Activated CD8-positive, alpha-beta T cell treated with anti-CD3 and anti-CD28 coated beads for 36 hours (primary cell): Measurements from ENCODE around the gene LAMB1. TPM values are rescaled to one million over a fixed set of nuclear protein-coding genes. Genes with fewer than 3 reads are reported as not detected.
"Not testable (repeated sequence)": the region's sequence is repeated elsewhere in the genome, so short reads cannot be mapped to it uniquely, and the experiment has no call there.

Experiments used
- ATAC-seq: fragments of 200-7000 bp; cut with Tn5 transposase; one replicate; pipeline ENCODE4 v1.10.0; 2021; ENCODE audit warnings: mild to moderate bottlenecking, moderate library complexity
- CTCF ChIA-PET: fragments of 350-600 bp; sonication (Branson Sonifier 250); formaldehyde crosslinking; loops from one replicate; lab custom pipeline; 2021; ENCODE audit warnings: antibody characterized with exemption; lab: Charles Lee
- POLR2A ChIA-PET: fragments of 350-600 bp; sonication (Branson Sonifier 250); formaldehyde crosslinking; loops from one replicate; lab custom pipeline; 2021; ENCODE audit warnings: antibody characterized with exemption; lab: Charles Lee
- DNase-seq: peaks from one replicate; pipeline ENCODE4 v3.0.0-alpha.2; 2020
- H3K27ac Mint-ChIP-seq: one replicate; pipeline ENCODE4 v1.8.0; 2021; ENCODE audit warnings: mild to moderate bottlenecking, mixed read lengths
- H3K27me3 Mint-ChIP-seq: one replicate; pipeline ENCODE4 v1.8.0; 2021; ENCODE audit warnings: mixed read lengths
- H3K36me3 Mint-ChIP-seq: one replicate; pipeline ENCODE4 v1.8.0; 2021; ENCODE audit warnings: low read depth, mixed read lengths
- H3K4me1 Mint-ChIP-seq: one replicate; pipeline ENCODE4 v1.8.0; 2021; ENCODE audit warnings: low read depth, mixed read lengths
- H3K4me3 Mint-ChIP-seq: one replicate; pipeline ENCODE4 v1.8.0; 2021; ENCODE audit warnings: mild to moderate bottlenecking, moderate library complexity, mixed read lengths
- H3K9me3 Mint-ChIP-seq: one replicate; pipeline ENCODE4 v1.8.0; 2021; ENCODE audit warnings: mixed read lengths
- CTCF ChIP-seq: fragments of 200-600 bp; IDR thresholded peaks from one replicate; pipeline ENCODE4 v1.8.0; 2022; ENCODE audit warnings: antibody characterized with exemption, mild to moderate bottlenecking
- intact Hi-C: fragments of 100-400 bp; cut with micrococcal nuclease; formaldehyde crosslinking; loops from one replicate; pipeline ENCODE4 v1.10.0; 2022
- total RNA-seq, 2 experiments: library from RNA; stranded (reverse); gene quantifications; one replicate each; pipeline ENCODE4 v1.2.3, GENCODE V29; 2021

LAMB1 gene
- total RNA-seq, 2 experiments from 2014 or later: 0.20 to 0.36 TPM

DNA sequence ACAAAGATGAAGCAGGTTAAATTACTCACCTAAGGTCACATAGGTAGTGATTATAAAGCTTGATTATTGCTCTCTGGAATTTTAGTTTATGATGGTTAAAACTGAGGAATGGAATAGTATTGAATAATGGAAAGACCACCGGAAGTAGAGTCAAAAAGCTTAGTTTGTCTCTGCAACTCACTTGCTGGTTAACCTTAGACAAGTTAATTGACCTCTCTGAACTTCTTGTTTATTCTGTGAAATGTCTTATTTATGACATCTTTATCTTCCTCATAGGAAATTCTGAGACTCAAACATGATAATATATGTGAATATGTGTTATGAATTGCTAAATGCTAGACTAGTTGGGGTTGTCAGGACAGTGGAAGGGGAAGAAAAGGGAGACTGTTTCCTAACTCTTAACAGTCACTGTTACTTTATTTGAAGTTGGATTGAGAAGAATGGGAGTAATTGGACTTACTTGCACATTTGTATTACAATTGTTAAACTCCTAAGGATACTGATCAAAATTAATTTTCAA is 102.4 kb downstream of the LAMB1 start:
- Mint-ChIP-seq H3K27ac (no peak overlapping the region), H3K9me3 (no peaks in the 10 kb centered on the region), H3K27me3 (no peaks in the 10 kb centered on the region), H3K36me3 (peaks cover 39% of the 10 kb centered on the region), H3K4me1 (peaks cover 32% of the 10 kb centered on the region), H3K4me3 (no peak overlapping the region)
- ChIA-PET CTCF (interaction anchor here (1.1 to 1.2 kb wide), 2 partner anchors 10 to 20 kb away, joined by 3 to 4 read pairs; no protein-coding TSS in a partner anchor), POLR2A (interaction anchor here (1.0 kb wide), 1 partner anchor 10 kb away, joined by 5 read pairs; the partner anchor contains the start of gene DLD)
- intact Hi-C loops: no loop called here
- TF ChIP-seq CTCF: no peak
- DNase-seq (no peak), ATAC-seq (no peak)

GRCh38 chr7:107898997-107899594 is 103.9 kb downstream of the LAMB1 start:
- ChIA-PET POLR2A (interaction anchor here (1.1 kb wide), 1 partner anchor 8 kb away, joined by 4 read pairs; the partner anchor contains the start of gene DLD), CTCF (interaction anchor here (1.3 kb wide), 1 partner anchor 10 kb away, joined by 4 read pairs; no protein-coding TSS in a partner anchor)
- intact Hi-C loops: no loop called here
- H3K9me3 Mint-ChIP-seq: no peaks in the 10 kb centered on the region
- peaks cover 46% of the 10 kb centered on the region for H3K4me1 Mint-ChIP-seq
- ATAC-seq: no peak
- H3K27me3 Mint-ChIP-seq: no peaks in the 10 kb centered on the region
- H3K4me3 Mint-ChIP-seq: no peak overlapping the region
- no peak for DNase-seq
- peaks cover 46% of the 10 kb centered on the region for H3K36me3 Mint-ChIP-seq
- no peak for TF ChIP-seq CTCF
- no peak overlapping the region for H3K27ac Mint-ChIP-seq

- H3K9me3 Mint-ChIP-seq, DNase-seq, H3K27me3 Mint-ChIP-seq, intact Hi-C loops, ATAC-seq: not testable (repeated sequence)
- Mint-ChIP-seq H3K36me3 (peaks cover 39% of the 10 kb centered on the region), H3K4me3 (peak overlapping the region; percentile 87), H3K4me1 (peaks cover 45% of the 10 kb centered on the region), H3K27ac (peak overlapping the region; percentile 97)
- ChIA-PET POLR2A (interaction anchor here (3.4 kb wide), 1 partner anchor 149 kb away, joined by 15 read pairs; the partner anchor contains the start of gene CBLL1), CTCF (interaction anchor here (1.4 to 5.5 kb wide), 2 partner anchors 13 to 18 kb away, joined by 3 to 48 read pairs; no protein-coding TSS in a partner anchor)
Observed at GRCh38 chr7:107892367-107892741, 110.6 kb downstream of the LAMB1 start.

- H3K27ac Mint-ChIP-seq: peak overlapping the region; percentile 97
- POLR2A ChIA-PET: interaction anchor here (0.5 to 3.4 kb wide), 8 partner anchors 9 to 724 kb away, joined by 3 to 15 read pairs (median 4); partner anchors contain the start of gene CBLL1
- peak overlapping the region; percentile 87 for H3K4me3 Mint-ChIP-seq
- CTCF ChIA-PET: interaction anchor here (1.4 to 5.5 kb wide), 3 partner anchors 12 to 149 kb away, joined by 3 to 48 read pairs (median 10); partner anchors contain the start of gene CBLL1
- TF ChIP-seq CTCF: no peak
- ATAC-seq (peak; percentile 17), DNase-seq (peak; percentile 33)
- no peaks in the 10 kb centered on the region for H3K27me3 Mint-ChIP-seq
- peaks cover 40% of the 10 kb centered on the region for H3K4me1 Mint-ChIP-seq
- intact Hi-C loops: no loop called here
- H3K9me3 Mint-ChIP-seq: peaks cover 2% of the 10 kb centered on the region
- H3K36me3 Mint-ChIP-seq: peaks cover 33% of the 10 kb centered on the region
Observed at GRCh38 chr7:107891636-107892366, 111.2 kb downstream of the LAMB1 start.

DNA sequence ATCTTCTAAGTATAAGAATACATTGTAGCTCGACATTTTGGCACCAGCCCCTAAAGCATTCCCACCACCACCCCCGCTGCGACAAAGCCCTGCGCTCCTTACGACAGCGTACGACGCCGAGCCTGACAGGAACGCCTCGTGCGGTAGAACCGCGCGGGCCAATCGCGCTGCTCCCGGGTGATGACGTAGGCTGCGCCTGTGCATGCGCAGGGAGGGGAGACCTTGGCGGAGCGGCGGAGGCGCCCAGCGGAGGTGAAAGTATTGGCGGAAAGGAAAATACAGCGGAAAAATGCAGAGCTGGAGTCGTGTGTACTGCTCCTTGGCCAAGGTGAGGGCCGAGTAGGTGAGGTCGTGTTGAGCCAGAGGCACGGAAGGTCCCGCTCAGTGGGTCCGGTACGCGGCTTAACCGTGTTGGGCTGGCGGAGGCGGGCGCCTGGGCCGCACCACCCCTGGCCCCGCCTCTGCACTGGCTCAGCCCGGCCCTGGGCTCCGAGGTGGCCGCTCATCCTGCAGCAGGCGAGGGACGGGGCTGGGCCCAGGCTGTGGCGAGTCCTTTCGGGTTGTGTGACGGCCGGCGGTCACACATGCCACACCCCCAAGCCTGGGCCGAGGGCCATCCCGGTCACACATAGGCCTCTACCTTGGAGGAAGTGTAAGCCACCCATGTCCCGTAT is 111.9 kb downstream of the LAMB1 start, which contains the start of gene DLD:
TSS of gene DLD (plus strand) at position 222 of the 674 bp plus-strand sequence. CDS start at position 290, 68 bp downstream.
- CTCF ChIA-PET: interaction anchor here (0.6 to 5.5 kb wide), 5 partner anchors 10 to 255 kb away, joined by 4 to 48 read pairs (median 10); partner anchors contain the start of gene CBLL1
- no peak for TF ChIP-seq CTCF
- ATAC-seq (peak; percentile 98), DNase-seq (peak; percentile 96)
- H3K36me3 Mint-ChIP-seq: peaks cover 27% of the 10 kb centered on the region
- peak within 1 kb of the TSS; percentile 97 for H3K27ac Mint-ChIP-seq
- no peaks in the 10 kb centered on the region for H3K27me3 Mint-ChIP-seq
- peaks cover 36% of the 10 kb centered on the region for H3K4me1 Mint-ChIP-seq
- H3K4me3 Mint-ChIP-seq: peak within 1 kb of the TSS; percentile 87
- intact Hi-C loops: no loop called here
- POLR2A ChIA-PET: interaction anchor here (0.5 to 3.4 kb wide), 9 partner anchors 9 to 723 kb away, joined by 3 to 15 read pairs (median 4); partner anchors contain the start of gene CBLL1
- peaks cover 2% of the 10 kb centered on the region for H3K9me3 Mint-ChIP-seq
